Measurements from ENCODE around the gene TGFBR3. TPM values are rescaled to one million over a fixed set of nuclear protein-coding genes. Genes with fewer than 3 reads are reported as not detected.
A peak's percentile ranks its signal among the peaks of the same experiment; 100 is the strongest.

The TGFBR3 gene
- total RNA-seq, 1 donor from 2014 or later: 102 TPM

DNA sequence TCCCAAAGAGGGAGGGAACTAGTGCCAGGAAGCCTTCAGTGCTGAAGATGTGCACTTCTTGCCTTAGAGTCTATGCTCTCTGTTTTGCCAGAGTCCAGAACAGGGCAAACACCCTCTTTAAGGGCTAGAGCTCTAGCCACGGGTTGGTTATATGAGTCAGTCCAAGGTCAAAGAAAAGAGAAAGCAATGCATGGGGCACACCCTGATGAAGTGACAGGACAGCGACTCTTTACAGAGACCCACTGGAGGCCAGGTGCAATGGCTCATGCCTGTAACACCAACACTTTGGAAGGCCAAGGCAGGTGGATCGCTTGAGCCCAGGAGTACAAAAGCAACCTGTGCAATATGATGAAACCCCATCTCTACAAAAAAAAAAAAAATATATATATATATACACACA, 86.1 kb downstream of the TGFBR3 start:
- no peak for DNase-seq (ENCODE audit: low spot score)

DNA sequence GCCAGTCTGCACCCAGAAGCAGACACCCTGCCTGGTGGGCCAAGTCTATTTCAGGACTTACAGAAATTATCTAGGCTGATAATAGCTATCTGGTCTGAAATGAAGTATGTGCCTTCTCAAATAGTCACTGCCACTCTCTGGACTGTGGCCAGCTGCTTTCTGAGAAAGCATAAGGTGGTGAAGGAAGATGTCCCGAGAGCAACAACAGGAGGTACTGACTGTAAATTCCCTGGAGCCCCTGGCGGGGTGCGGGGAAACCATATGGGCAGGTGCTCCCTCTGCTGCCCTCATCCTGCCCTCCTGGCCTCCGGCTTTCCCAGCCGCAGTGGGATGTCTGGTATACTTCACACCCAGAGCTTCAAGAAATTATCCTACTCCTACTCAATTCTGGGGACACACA, 86.8 kb downstream of the TGFBR3 start:
- DNase-seq (ENCODE audit: low spot score): no peak

DNA sequence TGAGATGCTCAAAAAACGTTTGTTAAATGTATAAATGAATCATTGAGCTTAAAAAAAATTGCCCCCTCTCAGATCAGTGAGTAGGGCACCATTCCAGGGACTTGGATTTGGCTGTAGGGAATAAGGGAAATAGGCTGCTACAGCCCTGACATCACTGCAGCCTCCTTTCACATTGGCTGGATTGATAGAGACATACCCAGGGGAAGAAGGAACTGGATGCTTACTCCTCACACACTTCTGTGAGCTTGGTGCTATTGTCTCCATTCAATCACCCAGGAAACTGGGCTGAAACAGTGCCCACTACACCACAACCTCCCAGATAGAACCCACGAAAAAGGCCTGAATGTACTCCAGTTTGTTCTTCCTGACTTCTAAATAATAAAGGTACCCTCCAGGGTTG, 87.2 kb downstream of the TGFBR3 start:
- DNase-seq (ENCODE audit: low spot score): no peak

- no peak for DNase-seq (ENCODE audit: low spot score)
Measured at GRCh38 chr1:91798241-91798648, 87.7 kb downstream of the TGFBR3 start.

DNA sequence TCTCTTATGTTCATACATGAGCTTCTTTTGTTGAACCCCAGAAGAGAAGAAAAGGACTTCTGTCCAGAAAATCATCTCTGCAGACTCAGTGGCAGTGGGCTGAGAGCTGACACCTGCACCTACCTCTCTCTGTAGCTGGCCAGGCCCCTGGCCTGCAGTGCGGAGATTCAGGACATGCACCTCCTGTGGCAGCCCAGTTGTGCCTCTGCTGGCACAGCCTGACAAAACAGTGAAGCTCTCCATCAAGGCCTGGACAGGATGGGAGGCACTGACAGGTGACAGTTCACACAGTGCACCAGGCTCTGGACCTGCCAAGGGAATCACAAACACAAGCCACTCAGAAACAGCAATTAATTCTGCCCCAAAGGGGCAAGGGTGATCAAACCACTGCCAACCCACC, 88.8 kb downstream of the TGFBR3 start:
- DNase-seq (ENCODE audit: low spot score): no peak

DNA sequence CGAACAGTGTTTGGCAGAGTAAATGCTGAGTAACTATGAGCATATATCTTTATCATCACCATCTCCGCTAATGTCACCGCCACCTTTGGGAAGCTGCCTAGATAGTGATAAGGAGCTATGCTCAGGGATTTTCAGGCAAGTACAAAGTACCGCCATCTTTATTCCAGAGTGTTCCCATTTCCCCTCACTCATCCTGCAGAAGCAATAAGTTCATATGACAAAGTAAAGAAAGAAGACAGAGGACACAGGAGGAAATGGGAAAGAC, 89.6 kb downstream of the TGFBR3 start:
- no peak for DNase-seq (ENCODE audit: low spot score)

GRCh38 chr1:91795591-91796389, 90.2 kb downstream of the TGFBR3 start:
- DNase-seq (ENCODE audit: low spot score): no peak

- no peak for DNase-seq (ENCODE audit: low spot score)
Measured at GRCh38 chr1:91793877-91794276, 92.1 kb downstream of the TGFBR3 start.

DNA sequence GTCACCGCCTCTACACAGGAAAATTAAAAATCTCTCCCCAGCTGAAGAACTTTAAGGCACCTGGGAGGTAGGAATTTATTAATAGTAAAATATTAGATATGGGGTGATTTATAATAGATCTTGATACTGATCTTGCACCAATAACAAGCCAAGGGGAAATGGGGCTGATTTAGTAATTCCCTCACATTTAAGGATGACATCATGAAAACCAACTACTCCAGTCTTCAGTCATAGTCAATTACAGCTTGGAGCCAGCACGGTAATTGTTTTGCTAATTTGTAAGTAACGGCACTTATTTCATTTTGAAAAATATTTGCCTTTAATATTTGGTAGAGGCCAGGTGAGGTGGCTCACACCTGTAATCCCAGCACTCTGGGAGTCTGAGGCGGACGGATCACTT, 92.8 kb downstream of the TGFBR3 start:
- DNase-seq (ENCODE audit: low spot score): no peak

DNA sequence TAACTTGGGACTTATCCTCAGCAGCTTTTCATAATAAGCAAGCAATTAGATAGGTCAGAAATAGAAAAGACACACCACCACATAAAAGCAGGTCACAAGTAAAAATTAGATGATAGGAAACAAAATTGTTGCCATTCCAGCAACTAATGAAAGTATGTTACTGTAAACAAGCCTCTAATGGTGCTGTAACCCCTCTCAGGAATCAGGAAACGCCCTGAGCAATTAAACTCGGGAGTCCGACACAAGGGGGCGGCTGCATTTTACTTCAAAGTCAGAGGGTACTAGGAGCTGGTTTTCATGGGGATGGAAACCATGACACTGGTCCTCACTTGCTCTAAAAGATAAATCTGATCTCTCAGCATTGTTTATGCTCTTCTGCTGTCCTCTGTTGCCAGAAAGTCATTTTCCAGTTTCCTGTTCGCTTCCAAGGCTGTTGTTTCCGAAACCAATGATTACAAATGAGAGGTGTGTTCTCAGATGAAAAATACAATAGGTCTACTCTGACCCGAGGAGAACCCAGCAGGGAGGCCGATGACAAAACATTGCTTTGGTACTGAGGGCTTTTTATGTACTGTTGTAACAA, 93.4 kb downstream of the TGFBR3 start:
- no peak for DNase-seq (ENCODE audit: low spot score)

GRCh38 chr1:91791691-91792488, 94.1 kb downstream of the TGFBR3 start:
- peak; percentile 18 for DNase-seq (ENCODE audit: low spot score)

DNA sequence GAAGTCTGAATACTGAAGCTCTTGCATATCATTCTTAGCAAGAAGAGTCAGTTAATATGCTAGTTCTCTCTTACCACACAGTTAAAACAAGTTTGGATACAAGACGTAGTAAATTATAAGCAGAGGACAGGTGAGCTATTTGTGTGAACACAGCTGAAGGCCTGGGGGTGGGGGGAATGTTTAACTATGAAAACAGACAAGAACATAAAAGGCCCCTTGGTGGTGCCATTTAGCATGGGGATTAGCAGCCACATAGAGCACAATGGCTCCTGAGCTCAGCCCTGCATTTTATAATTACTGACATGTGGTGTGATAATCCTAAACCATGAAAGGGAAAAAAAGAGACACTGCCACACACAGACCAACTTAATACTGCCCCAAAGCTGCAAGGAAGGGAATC, 94.8 kb downstream of the TGFBR3 start:
- no peak for DNase-seq (ENCODE audit: low spot score)

DNA sequence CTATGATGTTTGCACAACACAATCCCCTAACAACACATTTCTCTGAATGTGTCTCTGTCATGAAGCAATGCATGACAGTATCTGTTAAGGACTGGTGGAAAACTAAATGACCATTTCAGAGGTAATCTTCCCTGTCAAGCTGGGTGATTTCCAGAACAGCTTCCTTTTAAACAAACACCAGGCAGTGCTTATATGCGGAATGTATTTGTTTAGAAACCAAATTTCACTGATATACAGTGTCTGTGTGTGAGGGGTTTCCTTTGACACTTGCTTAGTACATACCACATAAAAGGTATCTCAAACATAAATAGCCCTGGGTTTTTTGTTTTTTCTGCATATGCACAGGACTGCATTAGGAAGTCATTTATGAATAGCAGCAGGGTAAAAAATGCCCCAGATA, 95.6 kb downstream of the TGFBR3 start:
- DNase-seq (ENCODE audit: low spot score): no peak

- DNase-seq (ENCODE audit: low spot score): no peak
Measured at GRCh38 chr1:91789273-91789997, 96.5 kb downstream of the TGFBR3 start.

DNA sequence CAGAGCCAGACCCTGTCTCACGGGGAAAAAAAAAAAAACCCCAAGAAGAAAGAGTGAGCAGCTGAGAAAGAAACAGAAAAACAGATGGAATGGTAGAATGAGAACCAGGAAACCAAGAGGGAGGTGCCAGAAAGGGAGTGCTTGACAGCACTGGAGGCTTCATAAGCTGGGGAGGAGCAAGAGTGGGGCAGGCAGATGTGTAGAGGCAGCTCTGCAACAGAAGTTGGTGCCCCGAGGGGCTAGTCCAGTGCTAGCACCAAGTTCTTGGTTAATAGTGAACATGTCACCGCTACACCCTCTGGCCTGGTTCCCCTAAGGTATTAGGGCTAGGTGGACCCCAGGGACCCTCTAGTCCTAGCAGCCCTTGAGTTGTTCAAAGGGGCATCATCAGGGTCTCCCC, 98.0 kb downstream of the TGFBR3 start:
- no peak for DNase-seq (ENCODE audit: low spot score)

DNA sequence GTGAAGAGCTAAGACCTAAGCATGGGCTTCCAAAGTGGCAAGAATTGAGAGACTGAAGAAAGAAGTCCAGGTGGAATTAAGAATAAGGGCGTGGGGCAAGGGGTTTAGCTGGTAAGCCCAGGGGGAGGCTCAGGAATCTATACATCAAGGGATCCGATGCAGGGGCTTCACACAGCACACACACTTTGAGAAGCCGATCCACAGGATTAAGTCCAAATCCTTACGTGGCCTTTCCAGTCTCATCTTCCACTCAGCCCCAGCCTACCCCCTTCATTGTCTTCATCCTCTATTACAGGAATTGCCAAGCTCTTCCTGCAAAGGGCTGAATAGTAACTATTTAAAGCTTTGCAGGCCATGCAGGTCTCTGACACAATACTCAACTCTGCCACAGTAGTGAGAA, 101.3 kb downstream of the TGFBR3 start:
- DNase-seq (ENCODE audit: low spot score): no peak

DNA sequence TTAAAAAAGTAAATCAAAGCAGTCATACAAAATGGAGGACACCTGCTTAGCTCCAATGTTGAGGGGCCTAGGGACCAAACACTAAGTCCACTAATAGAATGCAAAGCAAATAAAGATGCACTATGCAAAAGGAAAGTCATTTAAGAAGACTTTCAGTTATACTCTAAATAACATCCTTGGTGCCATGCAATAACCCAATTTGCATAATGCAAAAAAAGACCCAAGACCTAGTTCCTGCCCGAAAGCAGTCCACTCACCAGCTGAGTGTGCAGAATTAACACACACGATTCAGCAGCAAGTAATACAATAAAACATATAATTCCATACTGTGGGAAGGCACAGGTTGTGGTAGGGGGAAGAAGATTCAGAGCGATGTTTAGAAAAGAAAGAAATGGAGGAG, 101.8 kb downstream of the TGFBR3 start:
- DNase-seq (ENCODE audit: low spot score): no peak

GRCh38 chr1:91783423-91784170, 102.4 kb downstream of the TGFBR3 start:
- no peak for DNase-seq (ENCODE audit: low spot score)

- DNase-seq (ENCODE audit: low spot score): no peak
Measured at GRCh38 chr1:91781901-91782622, 103.9 kb downstream of the TGFBR3 start.

- no peak for DNase-seq (ENCODE audit: low spot score)
Measured at GRCh38 chr1:91781371-91781825, 104.6 kb downstream of the TGFBR3 start.

- no peak for DNase-seq (ENCODE audit: low spot score)
Measured at GRCh38 chr1:91779548-91780021, 106.4 kb downstream of the TGFBR3 start.
